Mucosa of descending colon (tissue), 3 donors: ENCODE results near the gene RXRG. TPM values are rescaled to one million over a fixed set of nuclear protein-coding genes. Genes with fewer than 3 reads are reported as not detected.
A peak's percentile ranks its signal among the peaks of the same experiment; 100 is the strongest.

Experiments
- ATAC-seq: fragments of 200-7000 bp; cut with Tn5 transposase; one replicate; pipeline ENCODE4 v1.9.1; 2020; ENCODE audit warnings: mild to moderate bottlenecking, moderate library complexity
- DNase-seq, 3 donors: peaks; one replicate each; pipeline ENCODE4 v3.0.0-alpha.2; 2020
- H3K36me3 ChIP-seq: fragments of 200-600 bp; one replicate; pipeline ENCODE4 v1.8.0; 2021; ENCODE audit warnings: low read depth, mild to moderate bottlenecking
- H3K4me1 ChIP-seq: fragments of 200-600 bp; one replicate; pipeline ENCODE4 v1.8.0; 2021; ENCODE audit warnings: low read depth, mild to moderate bottlenecking
- H3K4me3 ChIP-seq: fragments of 200-600 bp; one replicate; pipeline ENCODE4 v1.8.0; 2021; ENCODE audit warnings: mild to moderate bottlenecking
- H3K9me3 ChIP-seq: fragments of 200-600 bp; one replicate; pipeline ENCODE4 v1.8.0; 2021; ENCODE audit warnings: mild to moderate bottlenecking
- intact Hi-C, 2 donors: fragments of 100-400 bp; cut with DNase I in 1 of 2; cut with micrococcal nuclease in 1 of 2; formaldehyde crosslinking; loops; one replicate each; pipeline versions ENCODE4 v1.11.0 to v1.11.1; 2022; cut with DNase I, micrococcal nuclease
- total RNA-seq, 3 donors: library from RNA; stranded (reverse); fragmentation: NEBNext Ultra II Directional in 2 of 3; extraction: Animal tissue kit (Norgen Biotek cat#: 25700) in 2 of 3; gene quantifications; one replicate each; pipeline versions ENCODE4 v1.2.1 to v1.2.4, GENCODE V29; 2021 to 2023
- TF ChIP-seq, protein P1 (sequence below): fragments of 200-600 bp; IDR thresholded peaks from one replicate; pipeline ENCODE4 v1.8.0; 2022; ENCODE audit warnings: antibody characterized with exemption, mild to moderate bottlenecking
- donor health status: DM: no; HTN: no; CAD: no; lungs with moderate emphysema.
- donor health status: DM: no; HTN: no; CAD: no.
- donor health status: DM: no; HTN: yes; CAD: no.

Gene RXRG
- total RNA-seq, 3 donors from 2014 or later = 0.29 to 1.8 (median 1.1) TPM

DNA sequence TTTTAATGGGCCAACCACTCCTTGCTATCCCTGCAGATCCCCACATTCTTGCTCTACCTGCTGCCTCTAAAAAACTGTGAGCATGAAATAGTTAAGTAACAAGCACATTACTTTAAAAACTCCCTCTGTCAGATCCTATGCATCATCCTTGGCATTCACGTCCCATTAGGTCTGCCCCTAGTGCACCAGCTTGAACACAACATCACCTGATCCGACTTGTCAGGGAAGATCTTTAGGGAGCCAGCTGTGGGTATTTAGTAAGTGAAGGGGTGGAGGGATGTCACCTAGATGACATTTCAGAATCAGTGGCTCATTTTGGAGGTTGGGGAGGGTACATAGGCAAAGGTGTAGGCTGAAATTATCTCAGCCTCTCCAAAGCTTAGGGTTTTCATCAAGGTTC, 33.5 kb downstream of the RXRG start:
- Histone ChIP-seq H3K4me1 (no peaks in the 10 kb centered on the region), H3K9me3 (no peaks in the 10 kb centered on the region), H3K36me3 (no peaks in the 10 kb centered on the region), H3K4me3 (no peak overlapping the region)
- DNase-seq (no peak), ATAC-seq (no peak)
- intact Hi-C loops = no loop called here
- TF ChIP-seq, protein P1, sequence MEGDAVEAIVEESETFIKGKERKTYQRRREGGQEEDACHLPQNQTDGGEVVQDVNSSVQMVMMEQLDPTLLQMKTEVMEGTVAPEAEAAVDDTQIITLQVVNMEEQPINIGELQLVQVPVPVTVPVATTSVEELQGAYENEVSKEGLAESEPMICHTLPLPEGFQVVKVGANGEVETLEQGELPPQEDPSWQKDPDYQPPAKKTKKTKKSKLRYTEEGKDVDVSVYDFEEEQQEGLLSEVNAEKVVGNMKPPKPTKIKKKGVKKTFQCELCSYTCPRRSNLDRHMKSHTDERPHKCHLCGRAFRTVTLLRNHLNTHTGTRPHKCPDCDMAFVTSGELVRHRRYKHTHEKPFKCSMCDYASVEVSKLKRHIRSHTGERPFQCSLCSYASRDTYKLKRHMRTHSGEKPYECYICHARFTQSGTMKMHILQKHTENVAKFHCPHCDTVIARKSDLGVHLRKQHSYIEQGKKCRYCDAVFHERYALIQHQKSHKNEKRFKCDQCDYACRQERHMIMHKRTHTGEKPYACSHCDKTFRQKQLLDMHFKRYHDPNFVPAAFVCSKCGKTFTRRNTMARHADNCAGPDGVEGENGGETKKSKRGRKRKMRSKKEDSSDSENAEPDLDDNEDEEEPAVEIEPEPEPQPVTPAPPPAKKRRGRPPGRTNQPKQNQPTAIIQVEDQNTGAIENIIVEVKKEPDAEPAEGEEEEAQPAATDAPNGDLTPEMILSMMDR = no peak

DNA sequence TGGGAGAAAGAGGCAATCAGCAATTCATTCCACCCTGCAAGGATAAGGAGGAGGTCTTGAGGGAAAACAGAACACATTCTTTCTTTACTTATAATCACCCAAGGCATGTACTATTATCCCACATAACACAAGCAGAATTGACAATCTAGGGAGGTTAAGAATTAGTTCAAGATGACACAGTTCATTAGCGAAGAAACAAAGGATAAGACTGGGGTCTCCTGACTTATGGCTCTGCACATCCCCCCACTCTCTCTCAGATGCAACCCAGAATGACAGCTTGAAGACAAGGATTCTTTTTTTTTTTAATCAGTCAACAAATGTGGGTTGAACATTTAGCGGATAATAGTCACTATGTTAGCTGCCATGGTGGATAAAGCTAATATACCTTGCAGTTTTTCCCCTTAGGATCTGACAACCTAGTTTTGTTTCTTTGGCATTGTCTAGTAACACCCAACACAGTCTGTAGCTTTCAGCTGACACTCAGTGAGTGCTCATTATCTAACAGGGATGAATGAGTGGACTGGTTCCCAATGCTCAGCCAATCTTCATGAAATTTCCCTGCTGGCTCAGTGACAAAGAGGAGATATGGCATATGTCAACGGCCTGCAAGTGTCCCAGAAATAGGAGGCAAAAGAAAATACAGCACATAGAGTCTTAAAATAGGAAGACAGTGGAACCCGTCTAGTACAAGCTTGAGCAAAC, 35.1 kb downstream of the RXRG start:
- ATAC-seq (no peak), DNase-seq (no peak)
- TF ChIP-seq, protein P1 = no peak
- H3K9me3 ChIP-seq = no peaks in the 10 kb centered on the region
- no peaks in the 10 kb centered on the region for H3K4me1 ChIP-seq
- intact Hi-C loops = no loop called here
- H3K36me3 ChIP-seq = no peaks in the 10 kb centered on the region
- no peak overlapping the region for H3K4me3 ChIP-seq

DNA sequence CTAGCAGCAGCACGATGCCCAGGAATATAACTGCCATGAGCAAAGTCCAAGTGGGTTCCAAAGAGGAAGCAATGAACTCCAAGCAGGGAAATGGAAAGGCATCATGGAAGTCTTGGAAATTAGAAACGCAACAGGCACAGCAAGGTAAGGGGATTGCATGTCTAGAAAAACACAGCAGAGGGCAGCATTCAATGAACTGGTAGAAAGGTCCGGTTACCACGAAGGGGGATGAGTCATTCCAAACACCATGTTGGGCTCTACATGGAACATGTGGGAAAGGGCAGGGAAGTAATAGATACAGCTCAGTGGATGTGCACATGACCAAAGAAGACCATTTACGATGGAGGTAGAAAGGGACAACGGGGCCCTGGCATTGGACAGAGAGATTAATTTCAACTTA, 36.4 kb downstream of the RXRG start:
- Histone ChIP-seq H3K4me1 (no peaks in the 10 kb centered on the region), H3K9me3 (no peaks in the 10 kb centered on the region), H3K4me3 (no peak overlapping the region), H3K36me3 (no peaks in the 10 kb centered on the region)
- intact Hi-C loops = no loop called here
- ATAC-seq = peak; percentile 50
- DNase-seq = peak in 1 of 3 donors; percentile 4
- TF ChIP-seq, protein P1 = no peak

DNA sequence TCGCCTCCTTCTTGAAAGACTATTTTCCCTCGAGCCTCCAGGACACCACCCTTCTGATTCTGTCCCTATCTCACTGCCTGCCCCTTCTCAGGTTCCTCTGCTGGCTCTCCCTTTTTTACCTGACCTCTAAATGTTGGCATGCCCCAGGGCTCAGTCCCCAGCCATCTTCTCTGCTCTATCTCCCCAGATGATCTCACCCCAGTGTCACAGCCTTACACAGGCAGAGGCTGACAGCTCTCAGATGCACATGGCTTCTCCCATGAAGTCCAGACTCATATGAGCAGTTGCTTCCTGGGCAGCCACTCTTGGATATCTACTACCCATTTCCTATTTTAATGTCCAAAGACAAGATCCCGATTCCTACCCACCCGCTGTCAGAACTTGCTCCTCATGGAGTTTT, 37.5 kb downstream of the RXRG start:
- no peaks in the 10 kb centered on the region for H3K36me3 ChIP-seq
- TF ChIP-seq, protein P1 = no peak
- no peaks in the 10 kb centered on the region for H3K4me1 ChIP-seq
- no peak overlapping the region for H3K4me3 ChIP-seq
- no peaks in the 10 kb centered on the region for H3K9me3 ChIP-seq
- intact Hi-C loops = no loop called here
- DNase-seq (no peak), ATAC-seq (no peak)

DNA sequence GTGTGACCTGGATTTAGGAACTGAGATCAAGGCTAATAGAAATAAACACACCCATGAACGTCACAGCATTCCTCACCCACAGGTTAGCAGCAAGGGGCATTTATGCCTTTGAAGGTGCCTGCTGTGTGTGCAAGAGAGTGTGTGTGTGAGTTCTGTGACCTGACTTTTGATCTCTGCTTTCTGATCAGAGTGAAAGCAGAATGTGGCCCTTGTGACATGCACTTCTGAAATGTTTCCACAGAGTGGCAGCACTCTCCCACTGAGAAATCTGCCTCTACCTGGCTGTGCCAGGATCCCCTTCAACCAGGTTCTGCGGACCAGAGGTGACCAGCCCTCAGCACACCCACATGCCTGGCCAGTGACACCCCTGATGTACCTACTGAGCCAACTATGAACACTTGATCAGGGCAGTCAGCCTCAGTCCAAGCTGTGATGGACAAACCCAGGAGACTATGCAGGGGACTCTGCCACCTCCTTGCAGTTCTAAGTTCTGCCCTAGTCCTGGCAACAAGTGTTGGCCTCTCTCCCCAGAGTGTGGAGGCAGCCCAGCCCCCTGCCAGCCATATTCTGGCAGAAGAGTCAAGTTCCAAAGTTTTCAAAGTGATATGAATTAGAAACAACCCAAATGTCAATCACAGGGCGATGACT, 41.0 kb downstream of the RXRG start:
- DNase-seq (peak in 1 of 3 donors; percentile 6), ATAC-seq (peak; percentile 53)
- no peaks in the 10 kb centered on the region for H3K36me3 ChIP-seq
- no peaks in the 10 kb centered on the region for H3K4me1 ChIP-seq
- H3K9me3 ChIP-seq = no peaks in the 10 kb centered on the region
- TF ChIP-seq, protein P1 = no peak
- intact Hi-C loops = no loop called here
- no peak overlapping the region for H3K4me3 ChIP-seq
